Loucy (cell line): ENCODE results near the gene ANKDD1A.

Source experiments
- EZH2phosphoT487 ChIP-seq: fragments of 200-600 bp; IDR thresholded peaks from 2 replicates; pipeline ENCODE4 v1.6.1; 2018; ENCODE audit warnings: antibody characterized with exemption, mild to moderate bottlenecking, moderate library complexity, borderline replicate concordance
- TF ChIP-seq, protein P1 (sequence below): fragments of 200-600 bp; sonication (generic); conservative IDR thresholded peaks from 2 replicates; pipeline ENCODE4 v1.5.1; 2014; ENCODE audit warnings: mild to moderate bottlenecking, antibody characterized with exemption, low read length

DNA sequence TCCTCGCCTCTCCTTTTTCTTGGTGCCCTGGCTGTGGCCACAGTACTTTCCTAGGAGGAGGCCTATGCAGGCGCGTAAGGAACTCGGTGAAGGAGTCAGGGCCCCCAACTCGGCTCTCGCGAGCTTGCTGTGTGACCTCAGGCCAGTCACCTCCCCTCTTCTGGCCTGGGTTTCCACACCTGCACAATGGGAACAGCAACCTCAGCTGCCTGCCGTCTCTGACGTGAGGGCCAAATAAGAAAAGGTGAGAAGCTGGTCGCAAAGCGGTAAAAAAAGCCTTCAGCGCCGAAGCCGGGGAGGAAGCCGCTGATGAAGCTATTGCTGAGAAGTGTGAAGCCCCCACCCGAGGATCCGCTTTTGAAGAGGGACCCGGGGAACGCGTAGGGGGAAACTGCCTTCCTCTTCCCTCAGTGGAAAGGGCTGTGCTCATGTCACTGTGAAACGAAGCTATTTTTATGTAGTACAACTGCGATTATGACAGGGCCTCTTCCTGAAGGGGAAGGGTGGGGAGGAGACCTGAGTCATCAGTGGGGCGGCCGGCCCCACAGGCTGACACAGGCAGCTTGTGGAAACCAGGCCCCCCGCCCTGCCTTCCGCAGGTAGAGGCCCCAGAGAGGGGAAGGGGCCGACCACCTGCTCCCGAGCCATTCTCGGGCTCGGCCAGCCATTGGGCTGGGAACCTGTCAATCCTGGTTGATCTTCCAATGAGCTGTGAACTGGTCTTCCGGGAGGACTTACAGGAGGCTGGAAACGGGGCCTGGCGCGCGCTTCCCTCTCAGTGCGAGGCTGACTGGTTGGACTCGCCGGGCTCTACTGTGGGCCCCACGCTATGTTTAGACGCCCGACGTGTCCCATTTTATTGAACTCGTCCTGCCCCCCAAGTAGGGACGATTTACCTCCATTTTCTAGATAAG is 18.0 kb upstream of the ANKDD1A start:
- TF ChIP-seq, protein P1, sequence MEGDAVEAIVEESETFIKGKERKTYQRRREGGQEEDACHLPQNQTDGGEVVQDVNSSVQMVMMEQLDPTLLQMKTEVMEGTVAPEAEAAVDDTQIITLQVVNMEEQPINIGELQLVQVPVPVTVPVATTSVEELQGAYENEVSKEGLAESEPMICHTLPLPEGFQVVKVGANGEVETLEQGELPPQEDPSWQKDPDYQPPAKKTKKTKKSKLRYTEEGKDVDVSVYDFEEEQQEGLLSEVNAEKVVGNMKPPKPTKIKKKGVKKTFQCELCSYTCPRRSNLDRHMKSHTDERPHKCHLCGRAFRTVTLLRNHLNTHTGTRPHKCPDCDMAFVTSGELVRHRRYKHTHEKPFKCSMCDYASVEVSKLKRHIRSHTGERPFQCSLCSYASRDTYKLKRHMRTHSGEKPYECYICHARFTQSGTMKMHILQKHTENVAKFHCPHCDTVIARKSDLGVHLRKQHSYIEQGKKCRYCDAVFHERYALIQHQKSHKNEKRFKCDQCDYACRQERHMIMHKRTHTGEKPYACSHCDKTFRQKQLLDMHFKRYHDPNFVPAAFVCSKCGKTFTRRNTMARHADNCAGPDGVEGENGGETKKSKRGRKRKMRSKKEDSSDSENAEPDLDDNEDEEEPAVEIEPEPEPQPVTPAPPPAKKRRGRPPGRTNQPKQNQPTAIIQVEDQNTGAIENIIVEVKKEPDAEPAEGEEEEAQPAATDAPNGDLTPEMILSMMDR, result no peak
- TF ChIP-seq EZH2phosphoT487, result no peak
